CD14-positive monocyte (primary cell): Measurements from ENCODE around the gene ERFE. TPM values are rescaled to one million over a fixed set of nuclear protein-coding genes. Genes with fewer than 3 reads are reported as not detected.

ENCODE experiments used
- DNase-seq, 3 donors: peaks; one replicate each; pipeline ENCODE4 v3.0.0-alpha.2; 2011 to 2022
- H2AFZ ChIP-seq: 2 replicates; pipeline ENCODE4 v1.6.0; 2012; ENCODE audit warnings: mild to moderate bottlenecking, low read depth, low read length, inconsistent platforms; ENCODE audit not compliant: insufficient read depth, poor library complexity, severe bottlenecking
- H3K27ac ChIP-seq, 2 donors: 1 replicate in 1 of 2; 2 replicates in 1 of 2; pipeline ENCODE4 v1.5.1; 2012 to 2013; ENCODE audit warnings: low read length in 2 of 2, control low read depth in 1 of 2, inconsistent platforms in 1 of 2, low read depth in 1 of 2, mild to moderate bottlenecking in 1 of 2
- H3K27me3 ChIP-seq, 2 donors: one replicate each; pipeline versions ENCODE4 v1.6.0 to v1.6.1; 2011 to 2013; ENCODE audit warnings: low read length in 2 of 2; ENCODE audit not compliant: control insufficient read depth in 2 of 2, insufficient read depth in 2 of 2
- H3K36me3 ChIP-seq, 2 donors: replicated peaks in 1 of 2; 1 replicate in 1 of 2; 2 replicates in 1 of 2; pipeline versions ENCODE4 v1.5.1 to v1.6.1; 2012 to 2013; ENCODE audit warnings: low read length in 2 of 2, control low read depth in 1 of 2, inconsistent platforms in 1 of 2, mild to moderate bottlenecking in 1 of 2; ENCODE audit not compliant: insufficient read depth in 2 of 2, control insufficient read depth in 1 of 2
- H3K4me1 ChIP-seq, 2 donors: 1 replicate in 1 of 2; 2 replicates in 1 of 2; pipeline versions ENCODE4 v1.5.1 to v1.6.1; 2012 to 2013; ENCODE audit warnings: low read length in 2 of 2, control low read depth in 1 of 2, inconsistent platforms in 1 of 2, mild to moderate bottlenecking in 1 of 2, moderate library complexity in 1 of 2; ENCODE audit not compliant: insufficient read depth in 2 of 2, control insufficient read depth in 1 of 2
- H3K4me2 ChIP-seq: replicated peaks from 2 replicates; pipeline ENCODE3; 2012; ENCODE audit warnings: low read length, moderate library complexity, mild to moderate bottlenecking; ENCODE audit not compliant: poor library complexity, severe bottlenecking; ENCODE audit errors: extremely low read depth
- H3K4me3 ChIP-seq, 3 experiments: fragments of 200-600 bp in 1 of 3; sonication (generic) in 1 of 3; replicated peaks in 1 of 3; 1 replicate in 2 of 3; 2 replicates in 1 of 3; pipeline ENCODE4 v1.5.1; 2011 to 2013; ENCODE audit warnings: low read length in 3 of 3, mild to moderate bottlenecking in 3 of 3, control low read depth in 2 of 3, low read depth in 2 of 3, inconsistent platforms in 1 of 3, moderate library complexity in 1 of 3
- H3K79me2 ChIP-seq: 2 replicates; pipeline ENCODE4 v1.6.0; 2012; ENCODE audit warnings: mild to moderate bottlenecking, control low read depth, inconsistent platforms, low read length, moderate library complexity; ENCODE audit not compliant: insufficient read depth
- H3K9ac ChIP-seq: 2 replicates; pipeline ENCODE4 v1.6.0; 2017; ENCODE audit warnings: low read length, mild to moderate bottlenecking; ENCODE audit not compliant: insufficient read depth, poor library complexity, severe bottlenecking
- H3K9me3 ChIP-seq, 2 donors: replicated peaks in 1 of 2; 1 replicate in 1 of 2; 2 replicates in 1 of 2; pipeline versions ENCODE4 v1.5.1 to v1.6.1; 2012 to 2013; ENCODE audit warnings: low read length in 2 of 2, control low read depth in 1 of 2; ENCODE audit not compliant: control insufficient read depth in 1 of 2, insufficient read depth in 1 of 2
- H4K20me1 ChIP-seq: 2 replicates; pipeline ENCODE4 v1.6.0; 2012; ENCODE audit warnings: mild to moderate bottlenecking, low read length, control low read depth, moderate library complexity; ENCODE audit not compliant: insufficient read depth
- H3K27ac Mint-ChIP-seq, 7 donors: one replicate each; pipeline ENCODE4 v1.8.0; 2020; ENCODE audit warnings: mild to moderate bottlenecking in 7 of 7, mixed read lengths in 7 of 7, moderate library complexity in 6 of 7, inconsistent platforms in 2 of 7
- H3K27me3 Mint-ChIP-seq, 3 donors: one replicate each; pipeline ENCODE4 v1.8.0; 2021 to 2022; ENCODE audit warnings: low read depth in 3 of 3, mild to moderate bottlenecking in 3 of 3, mixed read lengths in 3 of 3, moderate library complexity in 3 of 3, inconsistent platforms in 1 of 3
- H3K36me3 Mint-ChIP-seq, 2 donors: one replicate each; pipeline ENCODE4 v1.8.0; 2020; ENCODE audit warnings: mixed read lengths in 2 of 2, inconsistent platforms in 1 of 2, mild to moderate bottlenecking in 1 of 2
- H3K4me1 Mint-ChIP-seq: one replicate; pipeline ENCODE4 v1.8.0; 2020; ENCODE audit warnings: mild to moderate bottlenecking, mixed read lengths
- H3K4me3 Mint-ChIP-seq, 2 donors: one replicate each; pipeline ENCODE4 v1.8.0; 2020; ENCODE audit warnings: mild to moderate bottlenecking in 2 of 2, mixed read lengths in 2 of 2, moderate library complexity in 1 of 2
- H3K9me3 Mint-ChIP-seq, 7 donors: one replicate each; pipeline ENCODE4 v1.8.0; 2020 to 2022; ENCODE audit warnings: mixed read lengths in 7 of 7, mild to moderate bottlenecking in 6 of 7, moderate library complexity in 6 of 7, inconsistent platforms in 2 of 7
- WGBS: methylation state at CpG from one replicate; pipeline ENCODE4 v1.1.5; 2013; ENCODE audit warnings: missing lambda C conversion rate; ENCODE audit not compliant: insufficient coverage; 5-methylcytosine and 5-hydroxymethylcytosine counted together
- intact Hi-C, 2 donors: fragments of 100-400 bp; cut with micrococcal nuclease; formaldehyde crosslinking; loops; one replicate each; pipeline versions ENCODE4 v1.15.0 to v1.15.1; 2023
- polyA plus RNA-seq, 3 donors: library from polyadenylated mRNA; depleted of rRNA in 1 of 3; unstranded in 2 of 3; stranded (reverse) in 1 of 3; fragments of 300-500 nt in 2 of 3; fragments of >200 nt in 1 of 3; fragmentation: Illumina TruSeq in 2 of 3; gene quantifications; 1 replicate in 2 of 3; 2 replicates in 1 of 3; pipeline ENCODE4 v1.2.3, GENCODE V29; 2012 to 2021
- TF ChIP-seq, protein P1 (sequence below): fragments of 200-600 bp; IDR thresholded peaks from one replicate; pipeline ENCODE4 v1.8.0; 2022; ENCODE audit warnings: antibody characterized with exemption, mild to moderate bottlenecking

Gene ERFE
- polyA plus RNA-seq, 3 donors: not detected

DNA sequence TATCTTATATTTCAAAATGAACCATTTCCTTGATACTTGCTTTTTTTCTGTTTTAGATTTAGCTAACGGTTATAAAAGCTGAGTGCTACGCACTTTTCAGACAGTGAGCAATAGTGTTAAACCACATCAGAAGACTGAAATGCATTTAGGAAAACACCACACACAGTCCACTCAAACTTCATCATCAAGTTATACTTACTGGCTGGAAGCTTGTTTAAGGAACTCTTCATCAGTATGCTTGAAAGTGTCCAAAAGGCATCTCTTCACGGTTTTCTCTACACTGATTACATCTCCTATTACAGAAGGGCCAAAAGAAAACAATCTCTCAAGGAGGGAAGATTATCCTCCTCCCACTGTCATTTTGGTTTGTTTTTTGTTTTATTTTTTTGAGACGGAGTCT is 25.1 kb downstream of the ERFE start:
- Histone ChIP-seq H3K9me3 (no peaks in the 10 kb centered on the region), H3K27ac (no peak overlapping the region), H3K27me3 (no peaks in the 10 kb centered on the region), H3K9ac (no peak overlapping the region), H2AFZ (no peak overlapping the region), H3K4me1 (no peaks in the 10 kb centered on the region), H3K4me2 (no peak overlapping the region), H3K79me2 (no peaks in the 10 kb centered on the region), H3K4me3 (no peak overlapping the region), H3K36me3 (peaks cover 96 to 100% of the 10 kb centered on the region in 2 donors), H4K20me1 (no peaks in the 10 kb centered on the region)
- WGBS: 95% methylated on average over 3 of the region's 4 CpGs
- Mint-ChIP-seq H3K36me3 (peaks cover 95 to 99% of the 10 kb centered on the region in 2 donors), H3K9me3 (no peaks in the 10 kb centered on the region), H3K4me3 (no peak overlapping the region), H3K27me3 (no peaks in the 10 kb centered on the region), H3K27ac (no peak overlapping the region), H3K4me1 (no peaks in the 10 kb centered on the region)
- no peak for DNase-seq
- intact Hi-C loops: no loop called here
- TF ChIP-seq, protein P1, sequence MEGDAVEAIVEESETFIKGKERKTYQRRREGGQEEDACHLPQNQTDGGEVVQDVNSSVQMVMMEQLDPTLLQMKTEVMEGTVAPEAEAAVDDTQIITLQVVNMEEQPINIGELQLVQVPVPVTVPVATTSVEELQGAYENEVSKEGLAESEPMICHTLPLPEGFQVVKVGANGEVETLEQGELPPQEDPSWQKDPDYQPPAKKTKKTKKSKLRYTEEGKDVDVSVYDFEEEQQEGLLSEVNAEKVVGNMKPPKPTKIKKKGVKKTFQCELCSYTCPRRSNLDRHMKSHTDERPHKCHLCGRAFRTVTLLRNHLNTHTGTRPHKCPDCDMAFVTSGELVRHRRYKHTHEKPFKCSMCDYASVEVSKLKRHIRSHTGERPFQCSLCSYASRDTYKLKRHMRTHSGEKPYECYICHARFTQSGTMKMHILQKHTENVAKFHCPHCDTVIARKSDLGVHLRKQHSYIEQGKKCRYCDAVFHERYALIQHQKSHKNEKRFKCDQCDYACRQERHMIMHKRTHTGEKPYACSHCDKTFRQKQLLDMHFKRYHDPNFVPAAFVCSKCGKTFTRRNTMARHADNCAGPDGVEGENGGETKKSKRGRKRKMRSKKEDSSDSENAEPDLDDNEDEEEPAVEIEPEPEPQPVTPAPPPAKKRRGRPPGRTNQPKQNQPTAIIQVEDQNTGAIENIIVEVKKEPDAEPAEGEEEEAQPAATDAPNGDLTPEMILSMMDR: no peak

DNA sequence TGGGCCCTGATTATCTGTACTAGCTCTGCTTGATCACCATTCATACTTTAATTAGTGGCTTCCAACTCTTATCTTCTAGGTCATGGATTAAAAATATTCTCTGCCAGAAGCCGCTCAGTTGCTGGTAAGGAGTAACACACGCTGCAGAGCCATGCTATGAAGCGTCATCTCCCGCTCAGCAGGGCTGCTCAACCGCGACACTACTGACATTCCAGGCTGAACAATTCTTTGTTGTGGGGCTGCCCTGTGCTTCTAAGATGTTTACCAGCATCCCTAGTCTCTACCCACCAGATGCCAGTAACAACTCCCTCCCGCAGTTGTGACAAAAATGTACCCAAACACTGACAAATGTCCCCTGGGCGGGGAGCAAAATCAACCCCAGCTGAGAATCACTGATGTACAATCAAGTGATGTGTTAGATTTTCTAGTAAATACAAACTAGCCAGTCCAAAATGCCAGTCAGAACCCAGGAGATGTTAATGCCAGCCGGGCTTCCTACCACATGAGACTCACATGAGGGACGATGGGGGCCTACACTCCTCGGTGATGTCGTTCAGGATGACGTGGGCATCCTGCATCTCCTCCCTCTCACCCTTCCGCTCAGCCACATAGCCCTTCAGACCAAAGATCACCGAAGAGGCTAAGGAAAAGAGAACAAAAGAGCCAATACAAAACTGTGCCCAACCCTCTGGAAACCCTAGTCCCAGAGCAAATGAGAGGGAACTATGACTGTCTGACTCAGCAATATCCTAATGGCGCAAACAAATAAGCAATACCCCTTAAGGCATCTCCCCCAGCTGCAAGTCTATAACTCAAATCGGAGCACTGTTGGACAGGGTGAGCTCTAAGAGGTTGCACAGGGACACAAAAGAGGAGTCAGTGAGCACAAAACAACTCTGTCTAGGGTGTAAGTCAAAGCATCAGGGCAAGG is 29.1 kb downstream of the ERFE start:
- Histone ChIP-seq H3K9ac (no peak overlapping the region), H3K4me1 (no peaks in the 10 kb centered on the region), H2AFZ (no peak overlapping the region), H4K20me1 (peaks cover 9% of the 10 kb centered on the region), H3K9me3 (no peaks in the 10 kb centered on the region), H3K79me2 (no peaks in the 10 kb centered on the region), H3K4me2 (no peak overlapping the region), H3K36me3 (peaks cover 85 to 99% of the 10 kb centered on the region in 2 donors), H3K27ac (no peak overlapping the region), H3K27me3 (no peaks in the 10 kb centered on the region), H3K4me3 (no peak overlapping the region)
- TF ChIP-seq, protein P1: no peak
- intact Hi-C loops: no loop called here
- Mint-ChIP-seq H3K27ac (peak overlapping the region in 2 of 7 donors; percentile 17 to 18), H3K4me3 (no peak overlapping the region), H3K9me3 (no peaks in the 10 kb centered on the region), H3K36me3 (peaks cover 88 to 98% of the 10 kb centered on the region in 2 donors), H3K4me1 (no peaks in the 10 kb centered on the region), H3K27me3 (no peaks in the 10 kb centered on the region)
- DNase-seq: no peak
- WGBS: 95% methylated on average over 12 of the region's 17 CpGs
